WTC11 (cell line): ENCODE measurements around the gene SCAF8. TPM values are rescaled to one million over a fixed set of nuclear protein-coding genes. Genes with fewer than 3 reads are reported as not detected.

ENCODE experiments used
- GRHL2 ChIP-seq: fragments of 250-450 bp; sonication (Bioruptor Pico); IDR thresholded peaks from 2 replicates; pipeline ENCODE4 v1.8.0; 2022; ENCODE audit warnings: mild to moderate bottlenecking, moderate library complexity; ENCODE audit not compliant: insufficient replicate concordance, severe bottlenecking
- GTF2I ChIP-seq: fragments of 250-450 bp; sonication (Bioruptor Pico); conservative IDR thresholded peaks from 2 replicates; pipeline ENCODE4 v1.4.0; 2021; ENCODE audit warnings: mild to moderate bottlenecking
- NR3C1 ChIP-seq: sonication (generic); formaldehyde crosslinking; conservative IDR thresholded peaks from 2 replicates; pipeline ENCODE4 v1.8.1; 2023; ENCODE audit warnings: low read depth, mild to moderate bottlenecking, missing genetic modification reagents
- ZNF423 ChIP-seq: fragments of 250-450 bp; sonication (Bioruptor Pico); IDR thresholded peaks from 2 replicates; pipeline ENCODE4 v2.1.2; 2022; ENCODE audit warnings: mild to moderate bottlenecking, moderate library complexity
- total RNA-seq: library from RNA; stranded (reverse); gene quantifications from 3 replicates; pipeline ENCODE4 v1.2.3, GENCODE V29; 2021
- TF ChIP-seq, protein P1 (sequence below): sonication (generic); formaldehyde crosslinking; IDR thresholded peaks from 2 replicates; pipeline ENCODE4 v1.8.1; 2023; ENCODE audit warnings: mild to moderate bottlenecking, moderate library complexity, missing genetic modification reagents
- TF ChIP-seq, protein P2 (sequence below): sonication (generic); formaldehyde crosslinking; IDR thresholded peaks from 2 replicates; pipeline ENCODE4 v1.8.0; 2022; ENCODE audit warnings: mild to moderate bottlenecking, missing genetic modification reagents
- TF ChIP-seq, protein P3 (sequence below): sonication (generic); formaldehyde crosslinking; IDR thresholded peaks from 2 replicates; pipeline ENCODE4 v1.8.1; 2022; ENCODE audit warnings: low read depth, mild to moderate bottlenecking, moderate library complexity, missing genetic modification reagents, borderline replicate concordance
- TF ChIP-seq, protein P4 (sequence below): sonication (generic); formaldehyde crosslinking; IDR thresholded peaks from 2 replicates; pipeline ENCODE4 v1.8.0; 2023; ENCODE audit warnings: missing genetic modification reagents, mild to moderate bottlenecking, borderline replicate concordance
- TF ChIP-seq, protein P5 (sequence below): sonication (generic); formaldehyde crosslinking; IDR thresholded peaks from 2 replicates; pipeline ENCODE4 v1.8.0; 2022; ENCODE audit warnings: missing genetic modification reagents
- TF ChIP-seq, protein P6 (sequence below): fragments of 250-450 bp; sonication (Bioruptor Pico); IDR thresholded peaks from 2 replicates; pipeline ENCODE4 v1.9.0; 2021; ENCODE audit warnings: mild to moderate bottlenecking

Gene SCAF8
- total RNA-seq, 1 experiment from 2014 or later, result 40.7 TPM

DNA sequence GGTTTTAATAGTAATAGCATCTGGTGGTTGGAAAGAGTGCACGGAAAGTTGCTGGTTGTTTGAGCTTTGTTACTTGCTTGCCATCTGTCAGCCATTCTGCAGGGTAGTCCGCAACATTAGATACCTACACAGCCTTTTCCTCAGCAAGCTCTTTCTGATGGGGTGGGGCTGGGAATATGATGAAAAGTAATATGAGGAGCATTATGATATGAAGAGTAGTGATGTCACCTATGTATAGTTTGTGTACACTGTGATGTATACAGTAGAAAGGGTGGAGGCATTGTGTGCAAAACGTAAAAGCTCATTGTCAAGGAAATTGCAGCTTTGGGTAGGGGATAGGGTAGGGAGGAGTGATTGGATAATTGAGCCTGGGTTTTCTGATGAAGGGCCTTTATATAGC, 16.1 kb downstream of the SCAF8 start (continued):
- TF ChIP-seq GTF2I (CRISPR knock-in tag), result no peak
- TF ChIP-seq, protein P1, sequence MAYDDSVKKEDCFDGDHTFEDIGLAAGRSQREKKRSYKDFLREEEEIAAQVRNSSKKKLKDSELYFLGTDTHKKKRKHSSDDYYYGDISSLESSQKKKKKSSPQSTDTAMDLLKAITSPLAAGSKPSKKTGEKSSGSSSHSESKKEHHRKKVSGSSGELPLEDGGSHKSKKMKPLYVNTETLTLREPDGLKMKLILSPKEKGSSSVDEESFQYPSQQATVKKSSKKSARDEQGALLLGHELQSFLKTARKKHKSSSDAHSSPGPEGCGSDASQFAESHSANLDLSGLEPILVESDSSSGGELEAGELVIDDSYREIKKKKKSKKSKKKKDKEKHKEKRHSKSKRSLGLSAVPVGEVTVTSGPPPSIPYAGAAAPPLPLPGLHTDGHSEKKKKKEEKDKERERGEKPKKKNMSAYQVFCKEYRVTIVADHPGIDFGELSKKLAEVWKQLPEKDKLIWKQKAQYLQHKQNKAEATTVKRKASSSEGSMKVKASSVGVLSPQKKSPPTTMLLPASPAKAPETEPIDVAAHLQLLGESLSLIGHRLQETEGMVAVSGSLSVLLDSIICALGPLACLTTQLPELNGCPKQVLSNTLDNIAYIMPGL, result no peak
- TF ChIP-seq, protein P2, sequence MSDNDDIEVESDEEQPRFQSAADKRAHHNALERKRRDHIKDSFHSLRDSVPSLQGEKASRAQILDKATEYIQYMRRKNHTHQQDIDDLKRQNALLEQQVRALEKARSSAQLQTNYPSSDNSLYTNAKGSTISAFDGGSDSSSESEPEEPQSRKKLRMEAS, result no peak
- no peak for TF ChIP-seq GRHL2 (CRISPR knock-in tag)
- TF ChIP-seq, protein P3, sequence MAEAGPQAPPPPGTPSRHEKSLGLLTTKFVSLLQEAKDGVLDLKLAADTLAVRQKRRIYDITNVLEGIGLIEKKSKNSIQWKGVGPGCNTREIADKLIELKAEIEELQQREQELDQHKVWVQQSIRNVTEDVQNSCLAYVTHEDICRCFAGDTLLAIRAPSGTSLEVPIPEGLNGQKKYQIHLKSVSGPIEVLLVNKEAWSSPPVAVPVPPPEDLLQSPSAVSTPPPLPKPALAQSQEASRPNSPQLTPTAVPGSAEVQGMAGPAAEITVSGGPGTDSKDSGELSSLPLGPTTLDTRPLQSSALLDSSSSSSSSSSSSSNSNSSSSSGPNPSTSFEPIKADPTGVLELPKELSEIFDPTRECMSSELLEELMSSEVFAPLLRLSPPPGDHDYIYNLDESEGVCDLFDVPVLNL (CRISPR knock-in tag), result no peak
- TF ChIP-seq ZNF423 (CRISPR knock-in tag), result no peak
- TF ChIP-seq NR3C1 (CRISPR knock-in tag), result no peak
- TF ChIP-seq, protein P4, sequence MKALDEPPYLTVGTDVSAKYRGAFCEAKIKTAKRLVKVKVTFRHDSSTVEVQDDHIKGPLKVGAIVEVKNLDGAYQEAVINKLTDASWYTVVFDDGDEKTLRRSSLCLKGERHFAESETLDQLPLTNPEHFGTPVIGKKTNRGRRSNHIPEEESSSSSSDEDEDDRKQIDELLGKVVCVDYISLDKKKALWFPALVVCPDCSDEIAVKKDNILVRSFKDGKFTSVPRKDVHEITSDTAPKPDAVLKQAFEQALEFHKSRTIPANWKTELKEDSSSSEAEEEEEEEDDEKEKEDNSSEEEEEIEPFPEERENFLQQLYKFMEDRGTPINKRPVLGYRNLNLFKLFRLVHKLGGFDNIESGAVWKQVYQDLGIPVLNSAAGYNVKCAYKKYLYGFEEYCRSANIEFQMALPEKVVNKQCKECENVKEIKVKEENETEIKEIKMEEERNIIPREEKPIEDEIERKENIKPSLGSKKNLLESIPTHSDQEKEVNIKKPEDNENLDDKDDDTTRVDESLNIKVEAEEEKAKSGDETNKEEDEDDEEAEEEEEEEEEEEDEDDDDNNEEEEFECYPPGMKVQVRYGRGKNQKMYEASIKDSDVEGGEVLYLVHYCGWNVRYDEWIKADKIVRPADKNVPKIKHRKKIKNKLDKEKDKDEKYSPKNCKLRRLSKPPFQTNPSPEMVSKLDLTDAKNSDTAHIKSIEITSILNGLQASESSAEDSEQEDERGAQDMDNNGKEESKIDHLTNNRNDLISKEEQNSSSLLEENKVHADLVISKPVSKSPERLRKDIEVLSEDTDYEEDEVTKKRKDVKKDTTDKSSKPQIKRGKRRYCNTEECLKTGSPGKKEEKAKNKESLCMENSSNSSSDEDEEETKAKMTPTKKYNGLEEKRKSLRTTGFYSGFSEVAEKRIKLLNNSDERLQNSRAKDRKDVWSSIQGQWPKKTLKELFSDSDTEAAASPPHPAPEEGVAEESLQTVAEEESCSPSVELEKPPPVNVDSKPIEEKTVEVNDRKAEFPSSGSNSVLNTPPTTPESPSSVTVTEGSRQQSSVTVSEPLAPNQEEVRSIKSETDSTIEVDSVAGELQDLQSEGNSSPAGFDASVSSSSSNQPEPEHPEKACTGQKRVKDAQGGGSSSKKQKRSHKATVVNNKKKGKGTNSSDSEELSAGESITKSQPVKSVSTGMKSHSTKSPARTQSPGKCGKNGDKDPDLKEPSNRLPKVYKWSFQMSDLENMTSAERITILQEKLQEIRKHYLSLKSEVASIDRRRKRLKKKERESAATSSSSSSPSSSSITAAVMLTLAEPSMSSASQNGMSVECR (CRISPR knock-in tag), result no peak
- TF ChIP-seq, protein P5, sequence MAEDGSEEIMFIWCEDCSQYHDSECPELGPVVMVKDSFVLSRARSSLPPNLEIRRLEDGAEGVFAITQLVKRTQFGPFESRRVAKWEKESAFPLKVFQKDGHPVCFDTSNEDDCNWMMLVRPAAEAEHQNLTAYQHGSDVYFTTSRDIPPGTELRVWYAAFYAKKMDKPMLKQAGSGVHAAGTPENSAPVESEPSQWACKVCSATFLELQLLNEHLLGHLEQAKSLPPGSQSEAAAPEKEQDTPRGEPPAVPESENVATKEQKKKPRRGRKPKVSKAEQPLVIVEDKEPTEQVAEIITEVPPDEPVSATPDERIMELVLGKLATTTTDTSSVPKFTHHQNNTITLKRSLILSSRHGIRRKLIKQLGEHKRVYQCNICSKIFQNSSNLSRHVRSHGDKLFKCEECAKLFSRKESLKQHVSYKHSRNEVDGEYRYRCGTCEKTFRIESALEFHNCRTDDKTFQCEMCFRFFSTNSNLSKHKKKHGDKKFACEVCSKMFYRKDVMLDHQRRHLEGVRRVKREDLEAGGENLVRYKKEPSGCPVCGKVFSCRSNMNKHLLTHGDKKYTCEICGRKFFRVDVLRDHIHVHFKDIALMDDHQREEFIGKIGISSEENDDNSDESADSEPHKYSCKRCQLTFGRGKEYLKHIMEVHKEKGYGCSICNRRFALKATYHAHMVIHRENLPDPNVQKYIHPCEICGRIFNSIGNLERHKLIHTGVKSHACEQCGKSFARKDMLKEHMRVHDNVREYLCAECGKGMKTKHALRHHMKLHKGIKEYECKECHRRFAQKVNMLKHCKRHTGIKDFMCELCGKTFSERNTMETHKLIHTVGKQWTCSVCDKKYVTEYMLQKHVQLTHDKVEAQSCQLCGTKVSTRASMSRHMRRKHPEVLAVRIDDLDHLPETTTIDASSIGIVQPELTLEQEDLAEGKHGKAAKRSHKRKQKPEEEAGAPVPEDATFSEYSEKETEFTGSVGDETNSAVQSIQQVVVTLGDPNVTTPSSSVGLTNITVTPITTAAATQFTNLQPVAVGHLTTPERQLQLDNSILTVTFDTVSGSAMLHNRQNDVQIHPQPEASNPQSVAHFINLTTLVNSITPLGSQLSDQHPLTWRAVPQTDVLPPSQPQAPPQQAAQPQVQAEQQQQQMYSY (CRISPR knock-in tag), result no peak
- TF ChIP-seq, protein P6, sequence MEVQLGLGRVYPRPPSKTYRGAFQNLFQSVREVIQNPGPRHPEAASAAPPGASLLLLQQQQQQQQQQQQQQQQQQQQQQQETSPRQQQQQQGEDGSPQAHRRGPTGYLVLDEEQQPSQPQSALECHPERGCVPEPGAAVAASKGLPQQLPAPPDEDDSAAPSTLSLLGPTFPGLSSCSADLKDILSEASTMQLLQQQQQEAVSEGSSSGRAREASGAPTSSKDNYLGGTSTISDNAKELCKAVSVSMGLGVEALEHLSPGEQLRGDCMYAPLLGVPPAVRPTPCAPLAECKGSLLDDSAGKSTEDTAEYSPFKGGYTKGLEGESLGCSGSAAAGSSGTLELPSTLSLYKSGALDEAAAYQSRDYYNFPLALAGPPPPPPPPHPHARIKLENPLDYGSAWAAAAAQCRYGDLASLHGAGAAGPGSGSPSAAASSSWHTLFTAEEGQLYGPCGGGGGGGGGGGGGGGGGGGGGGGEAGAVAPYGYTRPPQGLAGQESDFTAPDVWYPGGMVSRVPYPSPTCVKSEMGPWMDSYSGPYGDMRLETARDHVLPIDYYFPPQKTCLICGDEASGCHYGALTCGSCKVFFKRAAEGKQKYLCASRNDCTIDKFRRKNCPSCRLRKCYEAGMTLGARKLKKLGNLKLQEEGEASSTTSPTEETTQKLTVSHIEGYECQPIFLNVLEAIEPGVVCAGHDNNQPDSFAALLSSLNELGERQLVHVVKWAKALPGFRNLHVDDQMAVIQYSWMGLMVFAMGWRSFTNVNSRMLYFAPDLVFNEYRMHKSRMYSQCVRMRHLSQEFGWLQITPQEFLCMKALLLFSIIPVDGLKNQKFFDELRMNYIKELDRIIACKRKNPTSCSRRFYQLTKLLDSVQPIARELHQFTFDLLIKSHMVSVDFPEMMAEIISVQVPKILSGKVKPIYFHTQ (CRISPR knock-in tag), result no peak
